ENCODE results near the gene CATSPERE.
"Not testable (repeated sequence)": the region's sequence is repeated elsewhere in the genome, so short reads cannot be mapped to it uniquely, and the experiment has no call there.

CATSPERE gene

GRCh38 chr1:244552336-244552735 is 91.3 kb downstream of the CATSPERE start:
- no peak for DNase-seq

- DNase-seq: no peak
These were observed 95.2 kb downstream of the CATSPERE start for GRCh38 chr1:244556263-244556662.

- no peak for DNase-seq
These were observed 96.5 kb downstream of the CATSPERE start for GRCh38 chr1:244557565-244557964.

GRCh38 chr1:244559561-244559960 is 98.5 kb downstream of the CATSPERE start:
- DNase-seq: no peak

GRCh38 chr1:244562877-244563276 is 101.8 kb downstream of the CATSPERE start:
- not testable (repeated sequence) for DNase-seq

- no peak for DNase-seq
These were observed 112.7 kb downstream of the CATSPERE start for GRCh38 chr1:244573768-244574167.

- DNase-seq: no peak
These were observed 115.3 kb downstream of the CATSPERE start for GRCh38 chr1:244576259-244576892.

GRCh38 chr1:244578205-244578604 is 117.1 kb downstream of the CATSPERE start:
- not testable (repeated sequence) for DNase-seq

GRCh38 chr1:244583358-244583982 is 122.4 kb downstream of the CATSPERE start:
- no peak for DNase-seq

GRCh38 chr1:244585867-244586266 is 124.8 kb downstream of the CATSPERE start:
- no peak for DNase-seq

- DNase-seq: no peak
These were observed 129.6 kb downstream of the CATSPERE start for GRCh38 chr1:244590670-244591069.

- DNase-seq: no peak
These were observed 137.5 kb downstream of the CATSPERE start for GRCh38 chr1:244598611-244599010.

GRCh38 chr1:244599937-244600350 is 138.9 kb downstream of the CATSPERE start:
- DNase-seq: no peak

- DNase-seq: no peak
These were observed 140.3 kb downstream of the CATSPERE start for GRCh38 chr1:244601336-244601735.

GRCh38 chr1:244603498-244603897 is 142.4 kb downstream of the CATSPERE start:
- DNase-seq: peak; percentile 13

GRCh38 chr1:244605835-244606370 is 144.8 kb downstream of the CATSPERE start:
- DNase-seq: no peak

- peak; percentile 89 for DNase-seq
These were observed 153.2 kb downstream of the CATSPERE start for GRCh38 chr1:244614113-244614836.

GRCh38 chr1:244614879-244615278 is 153.8 kb downstream of the CATSPERE start:
- no peak for DNase-seq

GRCh38 chr1:244615301-244615700 is 154.2 kb downstream of the CATSPERE start:
- DNase-seq: peak; percentile 66

GRCh38 chr1:244626709-244627108 is 165.6 kb downstream of the CATSPERE start:
- no peak for DNase-seq

- DNase-seq: no peak
These were observed 167.7 kb downstream of the CATSPERE start for GRCh38 chr1:244628789-244629188.

GRCh38 chr1:244633140-244633539 is 172.1 kb downstream of the CATSPERE start:
- DNase-seq: no peak

GRCh38 chr1:244634546-244634945 is 173.5 kb downstream of the CATSPERE start:
- DNase-seq: no peak

Data from NCI-H2029 (cell line).